ENCODE data around the gene PPP2R5D. TPM values are rescaled to one million over a fixed set of nuclear protein-coding genes. Genes with fewer than 3 reads are reported as not detected.

PPP2R5D gene
- polyA plus RNA-seq, 2 of the 4 experiments (the other 2 are of a cell fraction): 26.5 to 34.6 TPM

DNA sequence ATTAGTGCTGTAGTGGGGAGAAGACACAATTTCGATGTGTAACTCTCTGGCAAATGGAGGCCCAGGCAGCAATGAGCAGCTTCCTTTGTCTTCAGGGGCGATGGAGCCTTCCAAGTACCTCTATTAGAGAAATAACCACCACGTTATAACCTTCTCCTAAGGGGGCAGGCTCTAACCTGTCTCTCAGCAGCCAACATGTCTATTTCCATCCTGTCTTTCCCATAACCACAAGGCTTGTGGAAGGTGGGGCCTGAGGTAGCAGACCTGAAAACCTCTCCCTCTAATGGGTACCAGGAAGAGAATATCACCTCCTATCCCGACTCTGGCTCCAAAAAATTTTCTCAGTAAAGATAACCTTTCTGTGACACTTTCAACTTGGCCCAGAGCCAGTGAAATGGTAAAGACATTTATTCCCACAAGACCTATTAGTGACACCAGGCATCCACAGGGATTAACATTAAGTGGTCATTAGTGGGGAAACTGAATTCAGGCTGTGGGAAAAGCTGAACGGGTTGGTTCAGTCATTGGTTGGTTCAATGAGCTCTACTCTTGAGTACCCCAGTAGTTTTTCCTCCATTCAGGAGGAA, 9.4 kb upstream of the PPP2R5D start:
- POLR2A ChIA-PET: interaction anchor here (0.6 to 1.4 kb wide), 3 partner anchors 9 to 17 kb away, joined by 4 to 7 read pairs (median 6); partner anchors contain the start of gene PPP2R5D
- FAIRE-seq (no peak), ATAC-seq (no peak), DNase-seq (ENCODE audit: low read depth in 1 of 2, low spot score in 1 of 2) (no peak)
- no peaks in the 10 kb centered on the region for H3K9me3 ChIP-seq
- whole genome bisulfite sequencing (ENCODE audit: missing lambda C conversion rate): 85% methylated on average over 5 of the region's 5 CpGs
- CTCF ChIA-PET: interaction anchor here (0.6 to 1.3 kb wide), 4 partner anchors 10 to 158 kb away, joined by 3 to 5 read pairs (median 3); partner anchors contain the start of gene GNMT
- no peak overlapping the region for H3K27ac ChIP-seq
- H3K4me2 ChIP-seq: no peak overlapping the region
- no peak overlapping the region for H3K4me3 ChIP-seq
- H3K4me1 ChIP-seq: peaks cover 26% of the 10 kb centered on the region
- TF ChIP-seq HOXA7 (CRISPR knock-in tag; IDR thresholded peaks at IDR 0.05) (no peak), PHF8 (IDR thresholded peaks at IDR 0.05; ENCODE audit: borderline replicate concordance, low read depth) (no peak), ZSCAN20 (CRISPR knock-in tag; IDR thresholded peaks at IDR 0.05) (no peak), ESRRA (IDR thresholded peaks at IDR 0.05; ENCODE audit: borderline replicate concordance, low read length) (no peak)

DNA sequence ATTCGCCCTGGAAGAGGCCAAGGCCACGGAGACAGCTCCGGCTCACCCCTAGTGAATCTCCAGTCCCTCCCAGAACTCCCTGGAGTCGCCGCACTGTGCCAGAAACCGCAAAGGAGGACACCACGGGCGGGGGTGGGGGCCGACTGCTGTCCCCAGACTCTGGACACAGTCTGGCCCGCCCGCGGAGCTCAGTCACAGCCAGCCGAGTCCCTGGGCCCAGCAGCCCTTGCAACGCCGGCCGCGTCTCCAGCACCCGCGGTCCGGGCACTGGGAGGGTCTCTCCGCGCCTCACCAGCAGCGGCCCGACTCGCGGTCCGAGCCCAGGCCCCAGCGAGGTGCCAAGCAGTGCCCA, 5.9 kb upstream of the PPP2R5D start:
- ChIA-PET CTCF (interaction anchor here (1.4 kb wide), 1 partner anchor 164 kb away, joined by 4 read pairs; no protein-coding TSS in a partner anchor), POLR2A (interaction anchor here (0.6 to 1.7 kb wide), 4 partner anchors 36 to 99 kb away, joined by 3 to 9 read pairs (median 4); partner anchors contain the start of genes CNPY3, KLC4, KLHDC3 and MRPL2)
- WGBS (ENCODE audit: missing lambda C conversion rate): no CpG with 5 or more reads among the region's 28 CpGs
- H3K9me3 ChIP-seq: no peaks in the 10 kb centered on the region
- ATAC-seq (peak; percentile 61 to 62), FAIRE-seq (no peak), DNase-seq (ENCODE audit: low read depth in 1 of 2, low spot score in 1 of 2) (peak; percentile 28 to 33)
- peak overlapping the region; percentile 92 to 94 for H3K27ac ChIP-seq
- TF ChIP-seq KDM5A (IDR thresholded peaks at IDR 0.05) (no peak), EHF (CRISPR knock-in tag; IDR thresholded peaks at IDR 0.05) (no peak), HEYL (CRISPR knock-in tag; IDR thresholded peaks at IDR 0.05) (no peak), HDAC2 (IDR thresholded peaks at IDR 0.05) (no peak), FOXS1 (CRISPR knock-in tag; IDR thresholded peaks at IDR 0.05) (no peak), HOXB13 (CRISPR knock-in tag; IDR thresholded peaks at IDR 0.05; ENCODE audit: low read depth) (no peak), RAD21 (conservative IDR thresholded peaks at IDR 0.05 in 1 of 2, IDR thresholded peaks at IDR 0.05 in 1 of 2) (no peak), POLR2AphosphoS2 (conservative IDR thresholded peaks at IDR 0.05; ENCODE audit: low read length) (no peak), TP53 (CRISPR knock-in tag; IDR thresholded peaks at IDR 0.05) (no peak), CBX8 (IDR thresholded peaks at IDR 0.05) (no peak), POLR2A (IDR thresholded peaks at IDR 0.05; ENCODE audit: low read length) (no peak), MAZ (IDR thresholded peaks at IDR 0.05; ENCODE audit: borderline replicate concordance, low read depth, low read length) (no peak), ZNF302 (CRISPR knock-in tag; IDR thresholded peaks at IDR 0.05) (no peak), E2F6 (IDR thresholded peaks at IDR 0.05; ENCODE audit: borderline replicate concordance, low read depth) (no peak), NR3C1 (IDR thresholded peaks at IDR 0.05) (no peak)
- H3K4me3 ChIP-seq: peak overlapping the region; percentile 99
- H3K4me1 ChIP-seq: peaks cover 7% of the 10 kb centered on the region; the same call in 1 of the 3 replicates
- peak overlapping the region; percentile 92 for H3K4me2 ChIP-seq

DNA sequence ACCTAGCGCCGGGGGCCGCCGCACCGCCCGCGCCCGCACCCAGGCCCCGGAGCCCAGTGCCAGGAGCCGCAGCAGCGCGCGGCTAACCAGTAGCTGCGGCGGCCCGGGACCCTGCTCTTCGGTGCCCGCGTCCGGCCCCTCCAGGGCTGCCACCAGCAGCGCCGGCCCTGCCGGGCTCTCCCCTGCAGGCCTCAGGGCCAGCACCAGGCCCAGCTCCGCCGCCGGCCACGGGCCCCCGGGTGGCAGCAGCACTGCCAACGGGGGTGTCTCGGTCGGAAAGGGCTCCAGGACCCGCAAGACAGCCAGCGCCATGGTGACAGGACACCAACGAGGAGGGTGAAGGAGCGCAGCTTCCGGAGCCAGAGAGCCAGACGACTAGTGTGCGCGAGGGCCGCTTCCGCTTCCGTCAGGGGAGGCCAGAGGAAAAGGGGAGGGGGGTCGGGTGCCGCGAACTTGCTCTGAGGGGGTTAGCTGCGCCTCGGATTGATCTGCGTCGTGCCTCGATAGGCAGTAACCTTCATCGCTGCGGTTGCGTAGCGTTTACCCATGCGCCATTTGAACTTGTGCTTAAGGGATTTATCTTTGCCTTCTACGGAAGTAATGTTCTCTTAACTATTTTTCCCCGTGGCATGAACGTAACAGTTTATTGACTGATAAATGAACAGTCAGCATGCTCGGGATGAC, 5.4 kb upstream of the PPP2R5D start, which contains the start of gene PEX6:
Gene PEX6, minus strand, starts transcription at position 343 of the 684 bp plus-strand sequence. Its CDS starts 31 bp downstream, at position 312.
- FAIRE-seq (no peak), ATAC-seq (peak; percentile 92 to 94), DNase-seq (ENCODE audit: low read depth in 1 of 2, low spot score in 1 of 2) (peak; percentile 76 to 84)
- WGBS (ENCODE audit: missing lambda C conversion rate): 3% methylated on average over 13 of the region's 59 CpGs
- Histone ChIP-seq H3K27ac (peak within 1 kb of the TSS; percentile 92 to 94), H3K4me2 (peak within 1 kb of the TSS; percentile 92), H3K9me3 (no peaks in the 10 kb centered on the region), H3K4me1 (peaks cover 7% of the 10 kb centered on the region; the same call in 1 of the 3 replicates), H3K4me3 (peak within 1 kb of the TSS; percentile 99)
- ChIA-PET POLR2A (interaction anchor here (0.6 to 1.7 kb wide), 5 partner anchors 14 to 100 kb away, joined by 3 to 9 read pairs (median 4); partner anchors contain the start of genes CNPY3, KLC4, KLHDC3 and MEA1), CTCF (interaction anchor here (0.9 to 2.8 kb wide), 3 partner anchors 9 to 165 kb away, joined by 4 to 6 read pairs (median 4); no protein-coding TSS in a partner anchor)
- peak in 1 of 2 experiments; percentile 56; a peak in 4 of 5 replicates for TF ChIP-seq JUN (IDR thresholded peaks at IDR 0.05)
- peak; percentile 79 for TF ChIP-seq POLR2A (IDR thresholded peaks at IDR 0.05; ENCODE audit: low read length)
- 0 out of 2 replicates have a peak, but pooled peaks have one; percentile 42 for TF ChIP-seq RFX5 (IDR thresholded peaks at IDR 0.05)
- no peak for TF ChIP-seq HEYL (CRISPR knock-in tag; IDR thresholded peaks at IDR 0.05)
- TF ChIP-seq EHMT2 (IDR thresholded peaks at IDR 0.05; ENCODE audit: low read depth): no peak
- TF ChIP-seq KDM1A (IDR thresholded peaks at IDR 0.05; ENCODE audit: low read depth): no peak
- no peak for TF ChIP-seq ZFP36 (IDR thresholded peaks at IDR 0.05; ENCODE audit: borderline replicate concordance, partially characterized antibody)
- TF ChIP-seq GATA3 (IDR thresholded peaks at IDR 0.05; ENCODE audit: borderline replicate concordance): no peak
- TF ChIP-seq POLR2AphosphoS2 (conservative IDR thresholded peaks at IDR 0.05; ENCODE audit: low read length): no peak
- TF ChIP-seq PHF8 (IDR thresholded peaks at IDR 0.05; ENCODE audit: borderline replicate concordance, low read depth): peak; percentile 69; the same call in 1 of the 2 replicates
- no peak for TF ChIP-seq ELK1 (IDR thresholded peaks at IDR 0.05; ENCODE audit: low read depth, low read length)
- TF ChIP-seq ESRRA (IDR thresholded peaks at IDR 0.05; ENCODE audit: borderline replicate concordance, low read length): no peak
- TF ChIP-seq MAX (IDR thresholded peaks at IDR 0.05): peak; percentile 71
- TF ChIP-seq ZC3H11A (IDR thresholded peaks at IDR 0.05): no peak
- TF ChIP-seq FOSB (CRISPR knock-in tag; IDR thresholded peaks at IDR 0.05): no peak
- TF ChIP-seq KDM5A (IDR thresholded peaks at IDR 0.05): no peak
- TF ChIP-seq TP53 (CRISPR knock-in tag; IDR thresholded peaks at IDR 0.05): no peak
- no peak for TF ChIP-seq EP300 (IDR thresholded peaks at IDR 0.05)
- no peak for TF ChIP-seq ZSCAN20 (CRISPR knock-in tag; IDR thresholded peaks at IDR 0.05)
- TF ChIP-seq ZNF302 (CRISPR knock-in tag; IDR thresholded peaks at IDR 0.05): no peak
- TF ChIP-seq, protein P1, sequence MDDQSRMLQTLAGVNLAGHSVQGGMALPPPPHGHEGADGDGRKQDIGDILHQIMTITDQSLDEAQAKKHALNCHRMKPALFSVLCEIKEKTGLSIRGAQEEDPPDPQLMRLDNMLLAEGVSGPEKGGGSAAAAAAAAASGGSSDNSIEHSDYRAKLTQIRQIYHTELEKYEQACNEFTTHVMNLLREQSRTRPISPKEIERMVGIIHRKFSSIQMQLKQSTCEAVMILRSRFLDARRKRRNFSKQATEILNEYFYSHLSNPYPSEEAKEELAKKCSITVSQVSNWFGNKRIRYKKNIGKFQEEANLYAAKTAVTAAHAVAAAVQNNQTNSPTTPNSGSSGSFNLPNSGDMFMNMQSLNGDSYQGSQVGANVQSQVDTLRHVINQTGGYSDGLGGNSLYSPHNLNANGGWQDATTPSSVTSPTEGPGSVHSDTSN (IDR thresholded peaks at IDR 0.05): no peak
